Motor neuron (in vitro differentiated cells): ENCODE data around the gene NINJ2. TPM values are rescaled to one million over a fixed set of nuclear protein-coding genes. Genes with fewer than 3 reads are reported as not detected.
A peak's percentile ranks its signal among the peaks of the same experiment; 100 is the strongest.

Experiments
- ATAC-seq, 8 experiments: fragments of 200-7000 bp; cut with Tn5 transposase; replicated peaks in 6 of 8; 2 replicates each; pipeline ENCODE4 v1.8.0; 2021; ENCODE audit warnings: mild to moderate bottlenecking in 8 of 8, moderate library complexity in 8 of 8
- H3K27ac ChIP-seq, 2 donors: fragments of 250-450 bp; sonication (Bioruptor Pico); 2 replicates each; pipeline ENCODE4 v1.9.0; 2021; ENCODE audit warnings: antibody characterized with exemption in 2 of 2, mild to moderate bottlenecking in 2 of 2, moderate library complexity in 1 of 2
- H3K4me1 ChIP-seq, 2 donors: fragments of 250-450 bp; sonication (Bioruptor Pico); replicated peaks in 1 of 2; 2 replicates each; pipeline ENCODE4 v1.6.1; 2021; ENCODE audit warnings: antibody characterized with exemption in 2 of 2, mild to moderate bottlenecking in 2 of 2, moderate library complexity in 1 of 2
- H3K4me3 ChIP-seq, 5 donors: fragments of 250-450 bp; sonication (Bioruptor Pico); 2 replicates each; pipeline ENCODE4 v1.9.0; 2021; ENCODE audit warnings: antibody characterized with exemption in 5 of 5, mild to moderate bottlenecking in 5 of 5, moderate library complexity in 4 of 5
- WGBS, 10 experiments: fragments of 450-650 bp; shearing (Covaris generic); methylation state at CpG; one replicate each; pipeline ENCODE4 v1.0.0; 2022; 5-methylcytosine and 5-hydroxymethylcytosine counted together
- in situ Hi-C, 9 experiments: fragments of 400-800 bp; cut with MboI; loops; one replicate each; pipeline ENCODE4 v1.15.0; 2021; ENCODE audit warnings: low sequenced_read_pairs in 9 of 9, low pct_unique_long_range_greater_than_20kb in 2 of 9; ENCODE audit not compliant: unreplicated experiment in 9 of 9
- total RNA-seq, 8 experiments: library from RNA; unstranded; fragments of 300-600 nt; gene quantifications; 2 replicates each; pipeline versions ENCODE4 v1.2.3 to v1.2.4, GENCODE V29; 2022

Gene NINJ2
- total RNA-seq, 8 experiments from 2014 or later = 0.21 to 4.5 (median 0.54) TPM; not detected in 1

DNA sequence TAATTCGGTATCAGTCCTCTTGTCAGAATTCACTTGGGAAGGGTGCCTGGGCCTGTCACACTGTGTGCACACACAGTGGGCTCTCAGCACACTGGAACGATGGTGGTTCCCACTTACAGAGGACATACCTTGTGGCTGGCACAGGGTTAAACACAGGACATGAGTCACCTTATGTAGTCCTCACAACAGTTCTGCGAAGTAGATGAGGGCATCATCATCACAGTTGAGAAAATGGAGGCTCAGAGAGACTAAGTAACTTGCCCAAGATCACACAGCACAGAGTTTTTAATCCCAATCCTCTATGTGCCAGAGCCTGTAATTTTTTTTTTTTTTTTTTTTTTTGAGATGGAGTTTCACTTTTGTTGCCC is 90.7 kb downstream of the NINJ2 start:
- WGBS, 10 experiments = 85 to 100% (median 93%) methylated on average over 1 to 3 of the region's 3 CpGs; no CpG with 5 or more reads in 6 of the 10 experiments
- Histone ChIP-seq H3K27ac (no peak overlapping the region), H3K4me1 (peaks cover 13 to 17% of the 10 kb centered on the region in 2 donors), H3K4me3 (no peak overlapping the region)
- ATAC-seq = no peak
- in situ Hi-C loops = loop anchor here in 7 of 9 experiments (10.0 to 25.0 kb wide), 7 partner anchors 240 to 1015 kb away; partner anchors contain the start of genes FBXL14 (in 3 of the 7) and RAD52 (in 3 of the 7)

DNA sequence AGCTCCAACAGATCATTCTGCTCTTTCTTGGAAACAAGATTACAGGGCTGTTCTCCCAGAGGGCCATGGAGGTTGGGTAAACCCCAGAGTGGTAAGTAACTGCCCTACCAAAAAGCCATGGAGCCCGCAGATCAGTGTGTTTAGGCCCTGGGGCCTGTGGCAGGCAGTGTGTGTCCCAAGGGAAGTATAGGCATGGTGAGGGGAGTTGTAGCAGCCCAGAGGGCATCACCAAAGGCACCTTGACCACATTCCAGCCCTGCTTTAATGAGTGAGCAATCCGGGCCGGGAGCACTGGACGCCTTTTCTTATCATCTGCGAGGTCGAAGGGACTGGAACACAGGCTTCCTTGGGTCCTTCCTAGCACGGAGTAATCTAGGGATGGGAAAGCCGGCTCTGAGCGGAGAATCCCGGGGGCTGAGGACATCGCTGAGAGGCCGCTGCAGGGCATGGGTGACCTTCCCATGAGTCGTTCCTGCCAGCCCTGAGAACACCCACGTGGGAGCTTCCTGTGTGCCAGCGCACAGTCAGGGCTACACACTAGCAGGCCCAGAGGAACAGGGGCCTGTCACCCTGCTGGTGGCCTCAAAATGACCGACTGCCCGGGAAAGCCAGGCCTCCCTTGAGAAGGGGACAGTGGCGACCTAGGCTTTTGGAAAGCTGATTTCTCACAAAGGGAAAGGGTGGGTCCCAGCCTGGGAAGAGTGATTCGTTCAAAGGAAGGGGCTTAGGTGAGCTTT is 91.3 kb downstream of the NINJ2 start:
- in situ Hi-C loops = loop anchor here in 7 of 9 experiments (10.0 to 25.0 kb wide), 7 partner anchors 240 to 1015 kb away; partner anchors contain the start of genes FBXL14 (in 3 of the 7) and RAD52 (in 3 of the 7)
- WGBS, 10 experiments = 36 to 85% (median 78%) methylated on average over 1 to 8 of the region's 19 CpGs; no CpG with 5 or more reads in 2 of the 10 experiments
- peaks cover 13 to 17% of the 10 kb centered on the region in 2 donors for H3K4me1 ChIP-seq
- no peak overlapping the region for H3K27ac ChIP-seq
- no peak for ATAC-seq
- H3K4me3 ChIP-seq = no peak overlapping the region

DNA sequence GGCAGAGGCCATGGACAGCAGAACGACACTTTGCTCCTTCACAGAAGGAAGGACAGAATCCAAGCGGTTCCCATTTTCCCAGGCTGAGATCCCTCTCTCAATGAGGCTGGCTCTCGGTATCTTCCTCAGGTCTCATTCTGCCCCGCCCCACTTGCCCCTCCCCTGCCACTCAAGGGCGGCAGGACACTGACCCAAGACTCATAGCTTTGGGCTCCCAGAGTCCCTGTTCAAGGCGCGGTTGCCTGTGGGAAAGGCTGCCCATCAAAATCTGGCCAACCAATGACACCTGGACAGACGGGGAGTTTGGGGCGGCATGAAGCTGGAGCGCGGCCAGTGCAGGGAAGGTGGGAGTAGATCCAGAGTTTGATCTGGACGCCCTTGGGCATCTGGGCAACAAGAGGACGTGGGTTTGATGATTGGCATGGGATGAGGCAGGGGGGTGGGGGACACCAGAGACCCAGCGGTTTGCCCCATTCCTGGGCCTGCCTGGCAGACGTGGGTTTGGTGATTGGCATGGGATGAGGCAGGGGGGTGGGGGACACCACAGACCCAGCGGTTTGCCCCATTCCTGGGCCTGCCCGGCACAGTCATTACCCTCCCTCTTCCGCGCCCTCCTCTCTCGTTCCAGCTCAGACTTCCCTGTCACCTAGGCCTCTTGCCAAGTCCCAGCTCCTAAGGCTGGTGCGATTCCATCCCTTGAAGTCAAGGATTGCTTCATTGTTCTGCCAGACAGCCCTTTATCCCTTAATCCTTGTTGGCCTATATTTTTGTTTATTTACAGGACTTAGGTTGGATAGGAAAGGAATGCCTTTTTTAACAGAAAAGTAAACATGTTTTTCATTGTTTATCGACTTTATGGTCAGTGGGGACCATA is 92.1 kb downstream of the NINJ2 start:
- peak in 4 of 8 experiments; percentile 1 to 9 (median 4) for ATAC-seq
- WGBS, 10 experiments = 0 to 100% (median 80%) methylated on average over 1 to 4 of the region's 22 CpGs; no CpG with 5 or more reads in 2 of the 10 experiments
- Histone ChIP-seq H3K4me1 (peaks cover 8 to 13% of the 10 kb centered on the region in 2 donors), H3K27ac (no peak overlapping the region), H3K4me3 (no peak overlapping the region)
- in situ Hi-C loops = loop anchor here in 7 of 9 experiments (10.0 to 25.0 kb wide), 7 partner anchors 241 to 1016 kb away; partner anchors contain the start of genes FBXL14 (in 3 of the 7) and RAD52 (in 3 of the 7)

DNA sequence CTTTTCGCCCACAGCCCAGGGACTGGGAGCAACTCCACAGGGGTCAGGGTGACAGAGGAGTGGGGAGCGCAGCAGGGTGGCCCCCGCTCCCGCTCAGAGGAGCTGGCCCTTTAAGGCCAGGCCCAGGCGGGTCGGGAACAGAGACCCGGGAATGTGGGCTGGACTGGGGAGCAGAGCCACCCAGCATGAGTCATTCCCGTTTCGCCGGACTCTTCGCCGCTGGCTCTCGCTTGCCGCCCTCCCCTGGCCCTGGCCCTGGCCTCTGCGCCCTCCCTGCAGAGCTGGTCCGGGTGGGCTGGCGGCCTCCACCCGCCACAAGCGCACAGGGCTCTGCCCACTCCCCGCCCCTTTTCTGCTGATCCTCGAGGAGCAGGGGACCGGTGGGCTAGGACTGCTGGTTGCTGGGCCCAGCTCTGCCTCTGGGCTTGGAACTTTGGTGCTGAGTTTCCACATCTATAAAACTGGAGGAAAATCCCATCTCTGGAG is 92.8 kb downstream of the NINJ2 start:
- WGBS, 10 experiments = 0% methylated on average over 1 to 2 of the region's 22 CpGs; no CpG with 5 or more reads in 8 of the 10 experiments
- Histone ChIP-seq H3K4me1 (peaks cover 8 to 9% of the 10 kb centered on the region in 2 donors), H3K27ac (no peak overlapping the region), H3K4me3 (peak overlapping the region in 3 of 5 donors; percentile 38 to 43 (median 42))
- in situ Hi-C loops = loop anchor here in 7 of 9 experiments (10.0 to 25.0 kb wide), 7 partner anchors 242 to 1017 kb away; partner anchors contain the start of genes FBXL14 (in 3 of the 7) and RAD52 (in 3 of the 7)
- peak; percentile 58 to 83 (median 78) for ATAC-seq

DNA sequence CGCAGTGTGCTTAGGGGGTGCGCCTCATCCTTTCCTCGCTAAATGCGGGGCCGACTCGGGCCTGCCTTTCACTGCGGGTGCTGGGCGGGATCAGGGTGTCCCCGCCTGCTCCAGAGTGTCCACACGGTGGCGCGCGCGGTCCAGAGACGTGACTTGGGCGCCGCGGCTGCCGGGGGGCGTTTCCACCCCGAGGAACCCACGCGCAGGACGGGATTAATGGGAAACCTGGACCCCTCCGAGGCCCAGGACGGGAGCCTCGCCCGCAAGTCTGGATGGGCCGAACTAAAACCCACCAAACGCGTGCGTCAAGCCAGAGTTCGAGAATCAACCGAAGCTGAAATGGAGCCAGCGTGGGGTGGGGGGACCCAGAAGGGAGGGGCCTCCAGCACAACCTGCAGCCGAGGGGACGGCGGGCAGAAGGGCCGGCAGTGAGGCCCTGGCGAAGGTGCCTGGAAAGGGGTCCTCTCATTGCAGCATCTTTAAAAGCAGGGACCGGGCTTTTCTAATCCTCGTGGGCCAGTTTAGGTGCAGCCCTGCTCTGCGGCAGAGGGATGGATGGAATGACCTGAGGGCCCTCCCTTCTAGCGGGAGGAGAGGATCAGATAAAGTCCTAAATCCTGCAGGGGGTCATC is 93.3 kb downstream of the NINJ2 start:
- H3K4me3 ChIP-seq = peak overlapping the region; percentile 36 to 45 (median 42)
- in situ Hi-C loops = loop anchor here in 7 of 9 experiments (10.0 to 25.0 kb wide), 7 partner anchors 242 to 1017 kb away; partner anchors contain the start of genes FBXL14 (in 3 of the 7) and RAD52 (in 3 of the 7)
- H3K27ac ChIP-seq = no peak overlapping the region
- WGBS, 10 experiments = 0% methylated on average over 6 of the region's 44 CpGs; no CpG with 5 or more reads in 9 of the 10 experiments
- H3K4me1 ChIP-seq = peaks cover 8 to 9% of the 10 kb centered on the region in 2 donors
- ATAC-seq = peak; percentile 62 to 91 (median 84)

GRCh38 chr12:569091-569676 is 94.1 kb downstream of the NINJ2 start:
- H3K4me1 ChIP-seq = peaks cover 8 to 9% of the 10 kb centered on the region in 2 donors
- no peak overlapping the region for H3K27ac ChIP-seq
- H3K4me3 ChIP-seq = peak overlapping the region in 2 of 5 donors; percentile 42 to 43
- in situ Hi-C loops = loop anchor here in 6 of 9 experiments (25.0 kb wide), 5 partner anchors 243 to 1018 kb away; partner anchors contain the start of genes FBXL14 (in 3 of the 6) and RAD52 (in 2 of the 6)
- ATAC-seq = no peak
- WGBS, 10 experiments = 73% methylated on average over 3 of the region's 6 CpGs; no CpG with 5 or more reads in 9 of the 10 experiments

DNA sequence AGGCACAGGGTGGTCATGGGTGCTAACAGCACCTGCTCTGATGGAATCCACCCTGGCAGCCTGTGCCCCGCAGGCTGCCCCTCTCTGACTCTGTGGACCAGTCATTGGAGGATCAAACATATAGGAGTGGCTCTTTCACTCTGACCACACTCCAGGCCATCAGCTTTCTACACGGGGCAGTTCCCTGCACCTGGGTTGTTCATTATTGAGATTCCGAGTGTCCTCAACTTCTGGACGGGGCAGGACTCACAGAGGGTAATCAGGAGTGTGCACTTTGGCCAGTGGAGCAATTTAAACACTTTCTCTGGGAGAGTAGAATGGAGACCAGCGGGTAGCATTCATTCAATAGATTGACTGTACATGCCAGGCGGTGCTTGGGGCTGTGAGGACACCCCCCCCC is 94.8 kb downstream of the NINJ2 start:
- 84 to 100% (median 95%) methylated on average over 1 to 3 of the region's 6 CpGs; no CpG with 5 or more reads in 6 of the 10 experiments for WGBS, 10 experiments

DNA sequence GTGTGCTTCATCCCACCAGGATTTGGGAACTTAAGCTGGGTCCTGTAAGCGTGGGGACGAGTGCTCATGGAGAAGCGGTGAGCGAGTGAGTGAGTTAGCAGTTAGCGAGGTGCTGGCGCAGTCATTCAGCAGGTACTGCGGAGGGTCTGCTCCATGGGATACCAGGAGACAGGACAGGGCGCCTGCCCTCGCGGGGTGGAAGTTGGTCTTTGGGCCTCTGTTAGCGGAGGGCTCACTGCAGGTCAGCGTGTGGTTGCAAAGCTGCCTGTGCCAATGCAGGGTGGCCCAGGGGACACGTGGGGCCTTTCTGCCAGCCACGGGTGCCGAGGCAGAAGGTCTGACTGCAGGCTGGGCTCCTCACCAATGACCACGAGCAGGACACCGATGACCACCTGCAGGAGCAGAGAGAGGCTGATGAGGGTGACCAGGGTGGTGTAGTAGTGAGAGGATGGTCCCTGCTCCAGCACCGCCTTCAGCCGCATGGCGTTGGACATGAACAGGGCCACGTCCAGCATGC is 97.6 kb downstream of the NINJ2 start:
- peaks cover 8 to 9% of the 10 kb centered on the region in 2 donors for H3K4me1 ChIP-seq
- no peak overlapping the region for H3K4me3 ChIP-seq
- in situ Hi-C loops = loop anchor here in 6 of 9 experiments (25.0 kb wide), 5 partner anchors 247 to 1022 kb away; partner anchors contain the start of genes FBXL14 (in 3 of the 6) and RAD52 (in 2 of the 6)
- no peak overlapping the region for H3K27ac ChIP-seq
- 71 to 100% (median 98%) methylated on average over 2 to 8 of the region's 21 CpGs; no CpG with 5 or more reads in 4 of the 10 experiments for WGBS, 10 experiments
- ATAC-seq = no peak

More for the DNA sequence above, 94.8 kb downstream of the NINJ2 start:
- Histone ChIP-seq H3K27ac (no peak overlapping the region), H3K4me3 (no peak overlapping the region), H3K4me1 (peaks cover 8 to 9% of the 10 kb centered on the region in 2 donors)
- ATAC-seq = no peak
- in situ Hi-C loops = loop anchor here in 6 of 9 experiments (25.0 kb wide), 5 partner anchors 244 to 1019 kb away; partner anchors contain the start of genes FBXL14 (in 3 of the 6) and RAD52 (in 2 of the 6)

DNA sequence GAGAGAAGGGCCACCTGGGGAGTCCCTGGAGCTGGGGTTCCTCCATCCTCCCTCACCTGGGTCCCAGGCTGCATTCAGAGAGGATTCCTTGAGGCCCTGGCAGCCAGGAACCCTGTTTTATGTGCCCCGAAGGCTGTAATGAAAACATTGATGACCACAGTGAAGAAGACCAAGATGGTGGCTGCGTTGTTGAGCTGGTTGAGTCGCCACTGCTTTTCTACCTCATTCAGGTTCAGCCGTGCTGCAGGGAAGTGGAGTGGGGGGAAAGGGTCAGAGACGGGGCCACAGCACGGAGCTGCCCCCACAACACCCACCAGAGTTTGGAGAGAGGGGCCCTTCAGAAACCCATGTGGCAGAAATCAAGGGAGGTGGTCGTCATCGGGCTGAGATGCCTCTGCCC is 98.1 kb downstream of the NINJ2 start:
- Histone ChIP-seq H3K4me3 (no peak overlapping the region), H3K4me1 (peaks cover 3 to 4% of the 10 kb centered on the region in 2 donors), H3K27ac (no peak overlapping the region)
- ATAC-seq = no peak
- WGBS, 10 experiments = 57 to 100% (median 92%) methylated on average over 1 to 3 of the region's 8 CpGs; no CpG with 5 or more reads in 7 of the 10 experiments
- in situ Hi-C loops = loop anchor here in 6 of 9 experiments (25.0 kb wide), 5 partner anchors 247 to 1022 kb away; partner anchors contain the start of genes FBXL14 (in 3 of the 6) and RAD52 (in 2 of the 6)

DNA sequence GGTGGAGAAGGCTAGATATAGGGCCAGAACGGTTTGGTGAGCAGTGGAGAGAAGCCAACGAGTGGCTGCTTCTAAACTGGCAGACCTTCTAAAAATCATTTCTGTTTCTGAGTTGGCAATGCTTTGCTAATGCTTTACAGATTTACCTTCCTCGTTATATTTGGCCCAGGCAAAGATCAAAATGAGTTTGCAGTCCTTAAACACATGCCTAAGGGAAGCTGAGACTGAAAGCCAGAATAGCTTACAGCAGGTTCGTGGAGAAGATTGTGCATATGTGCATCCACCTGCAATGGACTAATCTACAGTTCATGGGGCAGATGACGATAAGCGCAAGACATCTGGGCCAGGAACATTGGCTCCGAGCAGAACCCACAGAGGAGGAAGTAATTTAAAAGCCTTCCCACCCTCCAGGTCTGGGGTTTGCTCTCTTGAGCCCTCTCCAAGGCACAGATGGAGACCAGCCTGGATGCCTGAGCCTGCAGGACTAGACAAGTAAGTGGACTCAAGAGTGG is 99.4 kb downstream of the NINJ2 start:
- ATAC-seq = peak in 2 of 8 experiments; percentile 22 to 81
- 17 to 90% (median 75%) methylated on average over 1 to 6 of the region's 7 CpGs; no CpG with 5 or more reads in 3 of the 10 experiments for WGBS, 10 experiments
- in situ Hi-C loops = loop anchor here in 6 of 9 experiments (25.0 kb wide), 5 partner anchors 248 to 1023 kb away; partner anchors contain the start of genes FBXL14 (in 3 of the 6) and RAD52 (in 2 of the 6)

More for the DNA sequence above, 99.4 kb downstream of the NINJ2 start:
- Histone ChIP-seq H3K4me1 (no peaks in the 10 kb centered on the region), H3K4me3 (no peak overlapping the region), H3K27ac (no peak overlapping the region)
